Brain microvascular endothelial cell (primary cell): ENCODE data around the gene PXDN.
A peak's percentile ranks its signal among the peaks of the same experiment; 100 is the strongest.

ENCODE experiments used
- DNase-seq: peaks from one replicate; pipeline ENCODE4 v3.0.0-alpha.2; 2020
- H3K27ac ChIP-seq: fragments of 250-450 bp; sonication (Bioruptor Pico); 2 replicates; pipeline ENCODE4 v1.5.1; 2020; ENCODE audit warnings: mild to moderate bottlenecking, moderate library complexity
- H3K27me3 ChIP-seq: fragments of 250-450 bp; sonication (Bioruptor Pico); replicated peaks from 2 replicates; pipeline ENCODE4 v1.5.1; 2020; ENCODE audit warnings: mild to moderate bottlenecking
- H3K36me3 ChIP-seq: fragments of 250-450 bp; sonication (Bioruptor Pico); replicated peaks from 2 replicates; pipeline ENCODE4 v1.5.1; 2020; ENCODE audit warnings: mild to moderate bottlenecking
- H3K4me3 ChIP-seq: 2 replicates; pipeline ENCODE4 v1.5.1; 2011; ENCODE audit warnings: low read depth, mild to moderate bottlenecking, control low read depth, low read length, moderate library complexity
- in situ Hi-C: cut with HindIII; loops from 2 replicates; pipeline ENCODE4 v1.10.0; 2017; ENCODE audit warnings: low sequenced_read_pairs, low pct_ligation_motif_present
- TF ChIP-seq, protein P1 (sequence below): IDR thresholded peaks from 2 replicates; pipeline ENCODE4 v1.5.1; 2011; ENCODE audit warnings: low read depth, mild to moderate bottlenecking, moderate library complexity, low read length, control low read depth, inconsistent platforms; ENCODE audit errors: missing control alignments

The PXDN gene

DNA sequence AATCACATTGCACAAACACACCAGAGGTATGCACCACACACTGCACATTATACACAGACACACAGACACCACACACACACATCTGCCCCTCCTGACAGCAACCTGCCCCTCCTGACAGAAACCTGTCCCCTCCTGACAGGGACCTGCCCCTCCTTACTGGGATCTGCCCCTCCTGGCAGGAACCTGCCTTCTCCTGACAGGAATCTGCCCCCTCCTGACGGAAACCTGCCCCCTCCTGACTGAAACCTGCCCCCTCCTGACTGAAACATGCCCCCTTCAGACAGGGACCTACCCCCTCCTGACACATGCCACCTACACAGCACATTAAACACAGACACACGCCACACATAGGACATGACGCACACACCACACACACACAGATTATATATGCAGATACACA is 88.9 kb downstream of the PXDN start:
- peak; percentile 12 for DNase-seq
- peak overlapping the region; percentile 98 for H3K27ac ChIP-seq
- in situ Hi-C loops: no loop called here
- TF ChIP-seq, protein P1, sequence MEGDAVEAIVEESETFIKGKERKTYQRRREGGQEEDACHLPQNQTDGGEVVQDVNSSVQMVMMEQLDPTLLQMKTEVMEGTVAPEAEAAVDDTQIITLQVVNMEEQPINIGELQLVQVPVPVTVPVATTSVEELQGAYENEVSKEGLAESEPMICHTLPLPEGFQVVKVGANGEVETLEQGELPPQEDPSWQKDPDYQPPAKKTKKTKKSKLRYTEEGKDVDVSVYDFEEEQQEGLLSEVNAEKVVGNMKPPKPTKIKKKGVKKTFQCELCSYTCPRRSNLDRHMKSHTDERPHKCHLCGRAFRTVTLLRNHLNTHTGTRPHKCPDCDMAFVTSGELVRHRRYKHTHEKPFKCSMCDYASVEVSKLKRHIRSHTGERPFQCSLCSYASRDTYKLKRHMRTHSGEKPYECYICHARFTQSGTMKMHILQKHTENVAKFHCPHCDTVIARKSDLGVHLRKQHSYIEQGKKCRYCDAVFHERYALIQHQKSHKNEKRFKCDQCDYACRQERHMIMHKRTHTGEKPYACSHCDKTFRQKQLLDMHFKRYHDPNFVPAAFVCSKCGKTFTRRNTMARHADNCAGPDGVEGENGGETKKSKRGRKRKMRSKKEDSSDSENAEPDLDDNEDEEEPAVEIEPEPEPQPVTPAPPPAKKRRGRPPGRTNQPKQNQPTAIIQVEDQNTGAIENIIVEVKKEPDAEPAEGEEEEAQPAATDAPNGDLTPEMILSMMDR: peak; percentile 16
- H3K36me3 ChIP-seq: peaks cover 34% of the 10 kb centered on the region
- no peaks in the 10 kb centered on the region for H3K27me3 ChIP-seq
- H3K4me3 ChIP-seq: no peak overlapping the region

DNA sequence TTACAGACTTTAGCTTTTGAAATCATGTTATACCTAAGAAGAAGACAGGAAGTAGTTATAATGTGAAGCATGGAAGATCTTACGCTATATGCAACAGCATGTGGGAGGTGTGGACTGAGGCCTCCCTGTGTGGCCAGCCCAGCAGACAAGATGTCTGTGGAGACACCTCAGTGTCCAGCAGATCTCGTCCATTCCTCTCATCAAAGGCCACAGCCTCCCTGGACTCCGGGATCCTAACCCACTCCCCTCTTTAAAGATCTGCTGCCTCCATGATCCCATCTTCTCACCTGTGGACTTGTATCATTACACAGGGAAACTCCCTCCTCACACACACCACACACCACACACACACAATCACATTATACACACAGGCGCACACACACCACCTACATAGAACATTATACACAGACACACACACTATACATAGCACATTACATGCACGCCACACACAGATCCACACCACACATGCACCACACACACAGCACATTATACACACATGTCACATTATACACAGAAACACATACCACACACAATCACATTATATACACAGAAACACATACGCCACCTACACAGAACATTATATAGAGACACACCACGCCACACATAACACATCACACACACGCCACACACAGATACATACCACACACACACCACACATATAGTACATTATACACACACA is 89.5 kb downstream of the PXDN start:
- no peak overlapping the region for H3K4me3 ChIP-seq
- peaks cover 34% of the 10 kb centered on the region for H3K36me3 ChIP-seq
- DNase-seq: peak; percentile 53
- in situ Hi-C loops: no loop called here
- TF ChIP-seq, protein P1: no peak
- H3K27me3 ChIP-seq: no peaks in the 10 kb centered on the region
- H3K27ac ChIP-seq: peak overlapping the region; percentile 98

DNA sequence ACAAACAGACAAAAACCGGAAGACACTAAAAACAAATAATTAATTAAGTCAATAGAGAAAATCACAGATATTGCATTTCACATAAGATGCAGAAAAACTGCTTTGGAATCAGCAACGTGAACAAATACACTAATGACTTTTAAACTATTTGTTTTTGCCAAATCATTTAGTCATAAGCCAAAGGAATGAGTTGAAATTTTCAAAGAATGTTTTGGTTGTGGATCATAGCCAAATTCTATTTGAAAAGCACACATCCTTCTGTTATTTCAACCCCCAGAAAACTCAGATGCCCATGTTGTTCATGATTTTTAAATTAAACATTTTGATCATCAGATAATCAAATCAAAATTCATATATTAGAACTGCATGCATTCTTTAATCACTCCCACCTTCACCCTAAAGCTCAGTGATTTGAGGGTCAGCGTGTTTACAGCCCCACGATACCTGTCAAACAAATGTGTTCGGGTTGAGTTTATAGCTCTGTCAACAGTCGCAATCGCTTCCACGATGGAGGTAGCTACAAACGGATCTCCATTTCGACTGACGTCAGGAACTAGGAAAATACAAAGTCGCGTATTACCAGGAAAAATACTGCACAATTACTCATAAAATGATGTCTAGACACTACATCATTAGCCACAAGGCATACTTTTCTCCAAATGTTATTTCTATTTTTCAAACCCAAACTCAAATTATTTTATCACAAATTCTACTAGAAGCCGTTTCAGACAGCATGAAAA is 90.2 kb downstream of the PXDN start:
- no peaks in the 10 kb centered on the region for H3K27me3 ChIP-seq
- peak; percentile 88 for DNase-seq
- peak overlapping the region; percentile 98 for H3K27ac ChIP-seq
- in situ Hi-C loops: no loop called here
- TF ChIP-seq, protein P1: no peak
- peaks cover 38% of the 10 kb centered on the region for H3K36me3 ChIP-seq
- no peak overlapping the region for H3K4me3 ChIP-seq

GRCh38 chr2:1652034-1652790 is 92.1 kb downstream of the PXDN start:
- H3K4me3 ChIP-seq: no peak overlapping the region
- DNase-seq: peak; percentile 31
- in situ Hi-C loops: no loop called here
- TF ChIP-seq, protein P1: no peak
- no peaks in the 10 kb centered on the region for H3K27me3 ChIP-seq
- peak overlapping the region; percentile 98 for H3K27ac ChIP-seq
- H3K36me3 ChIP-seq: peaks cover 55% of the 10 kb centered on the region

GRCh38 chr2:1651121-1652033 is 92.9 kb downstream of the PXDN start:
- in situ Hi-C loops: no loop called here
- peak overlapping the region; percentile 98 for H3K27ac ChIP-seq
- H3K4me3 ChIP-seq: no peak overlapping the region
- no peak for DNase-seq
- TF ChIP-seq, protein P1: no peak
- H3K36me3 ChIP-seq: peaks cover 60% of the 10 kb centered on the region
- no peaks in the 10 kb centered on the region for H3K27me3 ChIP-seq
